Gastrocnemius medialis (tissue), 4 donors: ENCODE measurements around the gene CXCL17. TPM values are rescaled to one million over a fixed set of nuclear protein-coding genes. Genes with fewer than 3 reads are reported as not detected.

Experiments used
- ATAC-seq, 2 donors: fragments of 150-250 bp; one replicate each; pipeline ENCODE4 v1.9.1; 2016
- DNase-seq, 2 donors: peaks; one replicate each; pipeline ENCODE4 v3.0.0-alpha.2; 2019
- H3K27ac ChIP-seq, 4 donors: fragments of 200-600 bp; sonication (generic); 1 replicate in 1 of 4; 2 replicates in 3 of 4; pipeline ENCODE4 v1.5.1; 2016 to 2018; ENCODE audit warnings: mild to moderate bottlenecking in 2 of 4, moderate library complexity in 1 of 4
- H3K27me3 ChIP-seq, 3 donors: fragments of 200-600 bp; sonication (generic) in 2 of 3; 1 replicate in 1 of 3; 2 replicates in 2 of 3; pipeline versions ENCODE4 v1.5.1 to v1.6.0; 2016 to 2019; ENCODE audit warnings: mild to moderate bottlenecking in 1 of 3, moderate library complexity in 1 of 3
- H3K36me3 ChIP-seq, 2 donors: fragments of 200-600 bp; sonication (generic) in 1 of 2; one replicate each; pipeline ENCODE4 v1.5.1; 2017 to 2018
- H3K4me1 ChIP-seq, 2 donors: fragments of 200-600 bp; sonication (generic) in 1 of 2; one replicate each; pipeline ENCODE4 v1.5.1; 2016 to 2017; ENCODE audit warnings: mild to moderate bottlenecking in 2 of 2
- H3K4me3 ChIP-seq, 4 donors: fragments of 200-600 bp; sonication (generic) in 3 of 4; 1 replicate in 1 of 4; 2 replicates in 3 of 4; pipeline ENCODE4 v1.5.1; 2016 to 2019; ENCODE audit warnings: mild to moderate bottlenecking in 2 of 4
- H3K9me3 ChIP-seq, 3 donors: fragments of 200-600 bp; sonication (generic) in 2 of 3; 1 replicate in 1 of 3; 2 replicates in 2 of 3; pipeline ENCODE4 v1.5.1; 2016 to 2019
- POLR2A ChIP-seq, 2 donors: fragments of 450-650 bp; IDR thresholded peaks; one replicate each; pipeline ENCODE4 v1.6.1; 2017; ENCODE audit warnings: antibody characterized with exemption in 2 of 2, mild to moderate bottlenecking in 2 of 2, moderate library complexity in 2 of 2
- in situ Hi-C, 4 donors: fragments of 200-750 bp; cut with MboI; loops; one replicate each; pipeline versions ENCODE4 v1.15.0 to v1.8.0; 2017; ENCODE audit warnings: low sequenced_read_pairs in 4 of 4
- intact Hi-C: fragments of 100-400 bp; cut with DNase I; formaldehyde crosslinking; loops from one replicate; pipeline ENCODE4 v1.15.1; 2023; ENCODE audit warnings: low total_unique reads
- total RNA-seq, 4 donors: library from RNA; depleted of rRNA; stranded (reverse); fragments of >200 nt; gene quantifications; one replicate each; pipeline versions ENCODE4 v1.1.0 to v1.2.3, GENCODE V29; 2016
- TF ChIP-seq, protein P1 (sequence below), 5 experiments: fragments of 450-650 bp in 3 of 5; fragments of 200-600 bp in 2 of 5; sonication (generic) in 2 of 5; IDR thresholded peaks in 4 of 5; conservative IDR thresholded peaks in 1 of 5; 1 replicate in 4 of 5; 2 replicates in 1 of 5; pipeline ENCODE4 v1.5.1; 2016 to 2019; ENCODE audit warnings: antibody characterized with exemption in 5 of 5, mild to moderate bottlenecking in 3 of 5, moderate library complexity in 3 of 5

Gene CXCL17
- total RNA-seq, 4 donors from 2014 or later, result not detected

DNA sequence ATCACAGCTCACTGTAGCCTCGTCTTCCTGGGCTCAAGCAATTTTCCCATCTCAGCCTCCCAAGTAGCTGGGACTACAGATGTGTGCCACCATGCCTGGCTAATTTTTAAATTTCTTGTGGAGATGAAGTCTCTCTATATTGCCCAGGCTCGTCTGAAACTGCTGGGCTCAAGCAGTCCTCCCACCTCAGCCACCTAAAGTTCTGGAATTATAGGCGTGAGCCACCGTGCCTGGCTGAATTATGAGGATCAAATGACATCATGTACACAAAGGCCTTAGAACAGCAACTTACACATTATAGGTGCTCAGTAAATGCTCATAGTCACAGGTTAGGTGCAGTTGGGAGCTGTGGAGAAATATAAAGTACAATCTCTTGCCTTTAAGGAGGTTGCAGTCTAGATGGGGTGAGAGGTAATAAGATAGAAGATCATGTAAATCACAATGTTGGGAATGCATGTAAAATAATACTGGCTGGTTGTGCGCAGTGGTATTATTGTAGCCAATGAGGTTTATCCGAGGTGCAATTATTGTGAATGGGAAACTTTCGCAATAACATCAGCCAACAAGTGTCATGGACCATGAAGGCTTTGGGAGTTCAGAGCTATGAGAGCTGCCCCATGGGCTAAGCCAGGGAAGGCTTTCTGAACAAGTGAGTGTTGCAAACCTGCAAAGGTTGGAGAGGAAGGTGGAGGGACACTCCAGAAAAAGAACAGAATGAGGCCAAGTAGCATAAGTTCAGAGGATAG, 29.8 kb upstream of the CXCL17 start:
- Histone ChIP-seq H3K27ac (no peak overlapping the region), H3K36me3 (no peaks in the 10 kb centered on the region), H3K4me3 (no peak overlapping the region), H3K27me3 (peaks cover 0 to 4% (median 0%) of the 10 kb centered on the region in 3 donors), H3K9me3 (no peaks in the 10 kb centered on the region), H3K4me1 (no peaks in the 10 kb centered on the region)
- ATAC-seq, result no peak
- intact Hi-C loops, result no loop called here
- TF ChIP-seq, protein P1, sequence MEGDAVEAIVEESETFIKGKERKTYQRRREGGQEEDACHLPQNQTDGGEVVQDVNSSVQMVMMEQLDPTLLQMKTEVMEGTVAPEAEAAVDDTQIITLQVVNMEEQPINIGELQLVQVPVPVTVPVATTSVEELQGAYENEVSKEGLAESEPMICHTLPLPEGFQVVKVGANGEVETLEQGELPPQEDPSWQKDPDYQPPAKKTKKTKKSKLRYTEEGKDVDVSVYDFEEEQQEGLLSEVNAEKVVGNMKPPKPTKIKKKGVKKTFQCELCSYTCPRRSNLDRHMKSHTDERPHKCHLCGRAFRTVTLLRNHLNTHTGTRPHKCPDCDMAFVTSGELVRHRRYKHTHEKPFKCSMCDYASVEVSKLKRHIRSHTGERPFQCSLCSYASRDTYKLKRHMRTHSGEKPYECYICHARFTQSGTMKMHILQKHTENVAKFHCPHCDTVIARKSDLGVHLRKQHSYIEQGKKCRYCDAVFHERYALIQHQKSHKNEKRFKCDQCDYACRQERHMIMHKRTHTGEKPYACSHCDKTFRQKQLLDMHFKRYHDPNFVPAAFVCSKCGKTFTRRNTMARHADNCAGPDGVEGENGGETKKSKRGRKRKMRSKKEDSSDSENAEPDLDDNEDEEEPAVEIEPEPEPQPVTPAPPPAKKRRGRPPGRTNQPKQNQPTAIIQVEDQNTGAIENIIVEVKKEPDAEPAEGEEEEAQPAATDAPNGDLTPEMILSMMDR (IDR thresholded peaks at IDR 0.05 in 4 of 5, conservative IDR thresholded peaks at IDR 0.05 in 1 of 5), result no peak
- TF ChIP-seq POLR2A (IDR thresholded peaks at IDR 0.05), result no peak
- in situ Hi-C loops, result no loop called here
- DNase-seq, result no peak

DNA sequence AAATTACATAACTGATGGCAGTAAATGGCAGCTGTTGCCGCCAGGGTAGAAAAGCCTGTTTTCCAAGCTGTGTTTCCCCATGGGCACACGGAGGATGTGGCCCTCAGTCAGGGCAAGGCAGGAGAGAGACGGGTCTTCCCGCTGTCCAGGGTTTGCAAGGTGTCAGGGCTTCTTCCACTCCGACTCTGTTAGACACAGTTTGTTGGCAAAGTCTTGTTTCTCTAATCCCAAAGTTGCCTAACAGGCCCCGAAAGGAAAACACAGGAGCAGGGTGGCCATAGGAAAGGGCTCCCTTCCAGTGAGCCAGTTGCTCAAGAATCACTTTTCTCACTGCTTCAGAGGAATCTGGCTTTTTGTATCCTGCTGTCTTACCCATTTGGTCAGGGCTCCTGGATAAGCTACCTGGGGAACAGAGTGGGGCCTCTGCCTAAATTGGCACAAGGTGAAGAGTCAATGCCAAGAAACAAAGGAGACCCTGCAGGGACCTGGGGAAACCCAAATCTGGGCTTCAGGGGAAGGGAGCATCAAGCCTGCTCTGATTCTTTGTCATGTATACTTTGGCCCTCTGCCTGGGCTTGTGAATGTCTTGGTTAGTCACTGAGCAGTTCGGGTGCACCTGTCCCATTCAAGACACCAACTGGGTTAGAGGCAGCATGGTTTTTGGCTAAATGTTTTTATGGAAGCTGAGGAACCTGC, 29.0 kb upstream of the CXCL17 start:
- Histone ChIP-seq H3K36me3 (no peaks in the 10 kb centered on the region), H3K4me1 (no peaks in the 10 kb centered on the region), H3K9me3 (no peaks in the 10 kb centered on the region), H3K4me3 (no peak overlapping the region), H3K27ac (no peak overlapping the region), H3K27me3 (peaks cover 0 to 4% (median 0%) of the 10 kb centered on the region in 3 donors)
- in situ Hi-C loops, result no loop called here
- ATAC-seq, result no peak
- DNase-seq, result no peak
- intact Hi-C loops, result no loop called here
- TF ChIP-seq, protein P1 (IDR thresholded peaks at IDR 0.05 in 4 of 5, conservative IDR thresholded peaks at IDR 0.05 in 1 of 5), result no peak

DNA sequence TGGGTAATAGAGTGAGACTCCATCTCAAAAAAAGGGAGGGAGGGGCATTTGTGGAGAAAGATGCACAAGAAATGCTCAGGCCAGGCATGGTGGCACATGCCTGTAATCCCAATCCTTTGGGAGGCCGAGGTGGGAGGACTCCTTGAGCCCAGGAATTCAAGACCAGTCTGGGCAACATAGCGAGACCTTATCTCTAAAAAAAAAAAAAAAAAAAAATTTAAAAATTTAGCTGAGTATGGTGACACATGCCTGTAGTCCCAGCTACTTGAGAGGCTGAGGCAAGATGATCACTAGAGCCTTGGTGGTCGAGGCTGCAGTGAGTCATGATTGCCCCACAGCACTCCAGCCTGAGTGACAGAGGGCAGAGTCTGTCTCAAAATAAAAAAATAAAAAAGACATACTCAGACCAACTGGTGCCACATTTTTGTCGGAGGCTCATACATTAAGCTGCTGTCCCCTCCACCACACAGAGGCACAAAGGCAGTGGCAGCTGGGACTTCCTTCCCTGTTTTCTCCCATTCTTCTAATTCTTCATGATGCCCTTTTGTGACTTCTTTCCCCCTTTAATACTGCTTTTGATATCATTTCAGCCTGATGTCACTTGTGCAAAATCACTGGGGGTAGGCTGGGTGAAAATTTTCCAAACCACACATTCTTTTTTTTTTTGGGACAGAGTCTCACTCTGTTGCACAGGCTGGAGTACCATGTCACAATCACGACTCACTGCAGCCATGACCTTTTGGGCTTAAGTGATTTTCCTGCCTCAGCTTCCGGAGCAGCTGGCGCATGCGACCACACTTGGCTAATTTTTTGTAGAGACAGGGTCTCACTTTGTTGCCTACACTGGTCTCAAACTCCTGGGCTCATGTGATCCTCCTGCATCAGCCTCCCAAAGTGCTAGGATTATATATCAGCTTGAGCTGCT, 26.8 kb upstream of the CXCL17 start:
- Histone ChIP-seq H3K4me3 (no peak overlapping the region), H3K27me3 (peaks cover 0 to 4% (median 0%) of the 10 kb centered on the region in 3 donors), H3K36me3 (no peaks in the 10 kb centered on the region), H3K27ac (no peak overlapping the region), H3K9me3 (no peaks in the 10 kb centered on the region), H3K4me1 (no peaks in the 10 kb centered on the region)
- in situ Hi-C loops (no loop called here), intact Hi-C loops (no loop called here)
- ATAC-seq (no peak), DNase-seq (no peak)
- TF ChIP-seq, protein P1 (IDR thresholded peaks at IDR 0.05 in 4 of 5, conservative IDR thresholded peaks at IDR 0.05 in 1 of 5), result no peak
- TF ChIP-seq POLR2A (IDR thresholded peaks at IDR 0.05), result no peak

DNA sequence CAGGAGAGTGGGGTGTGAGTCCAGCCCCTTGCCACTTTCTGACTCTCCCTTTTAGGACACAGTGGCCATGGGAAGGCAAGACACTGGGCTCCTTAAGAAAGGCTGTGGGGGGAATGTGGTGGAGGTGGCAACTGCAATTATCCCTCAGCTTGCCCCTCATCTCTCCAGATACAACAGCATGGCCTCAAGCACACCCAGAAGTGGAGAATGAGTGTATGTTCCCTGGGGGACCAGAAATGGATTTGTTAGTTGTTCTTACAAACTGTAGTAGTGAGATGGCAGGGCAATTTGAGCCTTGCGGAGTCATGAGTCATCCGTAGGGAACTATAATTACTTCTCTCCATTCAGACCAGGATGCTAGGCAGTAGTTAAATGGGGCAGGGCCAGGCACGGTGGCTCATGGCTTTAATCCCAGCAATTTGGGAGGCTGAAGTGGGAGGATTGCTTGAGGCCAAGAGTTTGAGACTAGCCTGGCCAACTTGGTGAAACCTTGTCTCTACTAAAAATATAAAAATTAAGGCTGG, 25.6 kb upstream of the CXCL17 start:
- Histone ChIP-seq H3K27ac (no peak overlapping the region), H3K36me3 (no peaks in the 10 kb centered on the region), H3K4me1 (no peaks in the 10 kb centered on the region), H3K9me3 (no peaks in the 10 kb centered on the region), H3K4me3 (no peak overlapping the region), H3K27me3 (peaks cover 0 to 4% (median 0%) of the 10 kb centered on the region in 3 donors)
- intact Hi-C loops, result no loop called here
- DNase-seq, result no peak
- TF ChIP-seq, protein P1 (IDR thresholded peaks at IDR 0.05 in 4 of 5, conservative IDR thresholded peaks at IDR 0.05 in 1 of 5), result no peak
- no peak for TF ChIP-seq POLR2A (IDR thresholded peaks at IDR 0.05)
- in situ Hi-C loops, result no loop called here
- no peak for ATAC-seq
